ENCODE data around the gene SSBP3. TPM values are rescaled to one million over a fixed set of nuclear protein-coding genes. Genes with fewer than 3 reads are reported as not detected.

SSBP3 gene
- total RNA-seq, 4 donors from 2014 or later: 28.7 to 162 (median 37.0) TPM

DNA sequence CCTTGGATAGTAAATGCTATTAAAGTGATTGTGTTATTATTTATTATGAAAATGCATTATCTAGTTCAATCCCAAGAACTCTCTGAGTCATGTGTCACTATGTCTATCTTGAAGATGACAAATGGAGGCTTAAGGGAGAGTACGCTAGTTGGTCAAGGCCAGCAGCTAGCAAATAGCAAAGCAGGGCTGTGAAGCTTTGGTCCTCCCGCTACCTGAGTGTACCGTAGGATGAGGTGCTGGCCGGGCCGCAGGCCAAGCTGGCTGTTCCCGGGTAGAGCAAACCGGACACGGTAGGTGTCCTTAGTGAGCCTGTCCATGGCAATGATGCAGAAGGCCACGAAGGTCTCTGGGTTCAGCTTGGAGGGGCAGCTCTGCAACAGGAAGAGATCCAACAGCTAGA is 215.7 kb downstream of the SSBP3 start:
- H3K27me3 ChIP-seq: no peaks in the 10 kb centered on the region
- no peaks in the 10 kb centered on the region for H3K36me3 ChIP-seq
- no peak overlapping the region for H3K4me3 ChIP-seq
- in situ Hi-C loops (cut with MboI; ENCODE audit: low pct_ligation_motif_present in 1 of 4, low pct_unique_long_range_greater_than_20kb in 1 of 4, low sequenced_read_pairs in 3 of 4) (loop anchor here in 1 of 4 donors (25.0 kb wide), 1 partner anchor 197 kb away; no protein-coding TSS in a partner anchor), intact Hi-C loops (cut with DNase I; ENCODE audit: low total_unique reads) (no loop called here)
- TF ChIP-seq POLR2AphosphoS5 (IDR thresholded peaks at IDR 0.05): no peak
- TF ChIP-seq EP300 (IDR thresholded peaks at IDR 0.05; ENCODE audit: low read depth): no peak
- TF ChIP-seq POLR2A (IDR thresholded peaks at IDR 0.05): no peak
- TF ChIP-seq, protein P1, sequence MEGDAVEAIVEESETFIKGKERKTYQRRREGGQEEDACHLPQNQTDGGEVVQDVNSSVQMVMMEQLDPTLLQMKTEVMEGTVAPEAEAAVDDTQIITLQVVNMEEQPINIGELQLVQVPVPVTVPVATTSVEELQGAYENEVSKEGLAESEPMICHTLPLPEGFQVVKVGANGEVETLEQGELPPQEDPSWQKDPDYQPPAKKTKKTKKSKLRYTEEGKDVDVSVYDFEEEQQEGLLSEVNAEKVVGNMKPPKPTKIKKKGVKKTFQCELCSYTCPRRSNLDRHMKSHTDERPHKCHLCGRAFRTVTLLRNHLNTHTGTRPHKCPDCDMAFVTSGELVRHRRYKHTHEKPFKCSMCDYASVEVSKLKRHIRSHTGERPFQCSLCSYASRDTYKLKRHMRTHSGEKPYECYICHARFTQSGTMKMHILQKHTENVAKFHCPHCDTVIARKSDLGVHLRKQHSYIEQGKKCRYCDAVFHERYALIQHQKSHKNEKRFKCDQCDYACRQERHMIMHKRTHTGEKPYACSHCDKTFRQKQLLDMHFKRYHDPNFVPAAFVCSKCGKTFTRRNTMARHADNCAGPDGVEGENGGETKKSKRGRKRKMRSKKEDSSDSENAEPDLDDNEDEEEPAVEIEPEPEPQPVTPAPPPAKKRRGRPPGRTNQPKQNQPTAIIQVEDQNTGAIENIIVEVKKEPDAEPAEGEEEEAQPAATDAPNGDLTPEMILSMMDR (IDR thresholded peaks at IDR 0.05): no peak
- no peaks in the 10 kb centered on the region for H3K9me3 ChIP-seq
- WGBS, 2 donors (ENCODE audit: low coverage in 1 of 2): 83 to 93% methylated on average over 1 to 9 of the region's 9 CpGs
- no peak overlapping the region for H3K27ac ChIP-seq
- H3K4me1 ChIP-seq: no peaks in the 10 kb centered on the region
- no peak for DNase-seq

- H3K36me3 ChIP-seq: no peaks in the 10 kb centered on the region
- WGBS, 2 donors (ENCODE audit: low coverage in 1 of 2): 81% methylated on average over 1 of the region's 1 CpG; no CpG with 5 or more reads in 1 of the 2 donors
Measured at GRCh38 chr1:54188291-54188690, 217.9 kb downstream of the SSBP3 start.

DNA sequence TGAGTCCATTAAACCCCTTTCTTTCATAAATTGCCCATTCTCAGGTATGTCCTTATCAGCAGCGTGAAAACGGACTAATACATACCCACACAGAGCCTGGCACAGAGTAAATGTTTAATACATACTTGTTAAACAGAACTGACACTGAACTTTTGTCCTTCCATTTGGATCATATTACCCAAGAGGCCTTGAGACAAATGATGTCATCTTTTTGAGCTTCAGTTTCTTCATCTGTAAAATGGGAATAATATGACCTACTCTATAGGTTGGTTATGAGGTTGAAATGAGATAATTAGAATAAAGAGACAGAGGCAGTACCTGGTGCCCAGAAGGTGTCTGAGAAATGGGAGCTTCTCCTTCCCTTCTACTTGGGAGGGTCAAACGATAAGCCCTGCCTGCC is 220.1 kb downstream of the SSBP3 start:
- no peak overlapping the region for H3K27ac ChIP-seq
- in situ Hi-C loops (cut with MboI; ENCODE audit: low pct_ligation_motif_present in 1 of 4, low pct_unique_long_range_greater_than_20kb in 1 of 4, low sequenced_read_pairs in 3 of 4) (loop anchor here in 1 of 4 donors (25.0 kb wide), 1 partner anchor 201 kb away; no protein-coding TSS in a partner anchor), intact Hi-C loops (cut with DNase I; ENCODE audit: low total_unique reads) (no loop called here)
- H3K4me3 ChIP-seq: no peak overlapping the region
- no peaks in the 10 kb centered on the region for H3K4me1 ChIP-seq
- H3K9me3 ChIP-seq: no peaks in the 10 kb centered on the region
- WGBS, 2 donors (ENCODE audit: low coverage in 1 of 2): 94 to 96% methylated on average over 3 of the region's 3 CpGs
- no peak for DNase-seq
- no peaks in the 10 kb centered on the region for H3K27me3 ChIP-seq
- H3K36me3 ChIP-seq: no peaks in the 10 kb centered on the region
- TF ChIP-seq EP300 (IDR thresholded peaks at IDR 0.05; ENCODE audit: low read depth): no peak
- no peak for TF ChIP-seq POLR2A (IDR thresholded peaks at IDR 0.05)
- TF ChIP-seq, protein P1 (IDR thresholded peaks at IDR 0.05): no peak
- TF ChIP-seq POLR2AphosphoS5 (IDR thresholded peaks at IDR 0.05): no peak

More at GRCh38 chr1:54188291-54188690, 217.9 kb downstream of the SSBP3 start:
- DNase-seq: no peak
- TF ChIP-seq POLR2A (IDR thresholded peaks at IDR 0.05) (no peak), POLR2AphosphoS5 (IDR thresholded peaks at IDR 0.05) (no peak), EP300 (IDR thresholded peaks at IDR 0.05; ENCODE audit: low read depth) (no peak)
- TF ChIP-seq, protein P1 (IDR thresholded peaks at IDR 0.05): no peak
- Histone ChIP-seq H3K27me3 (no peaks in the 10 kb centered on the region), H3K4me1 (no peaks in the 10 kb centered on the region), H3K27ac (no peak overlapping the region), H3K4me3 (no peak overlapping the region), H3K9me3 (no peaks in the 10 kb centered on the region)
- intact Hi-C loops (cut with DNase I; ENCODE audit: low total_unique reads): no loop called here
- in situ Hi-C loops (cut with MboI; ENCODE audit: low pct_ligation_motif_present in 1 of 4, low pct_unique_long_range_greater_than_20kb in 1 of 4, low sequenced_read_pairs in 3 of 4): loop anchor here in 1 of 4 donors (25.0 kb wide), 1 partner anchor 199 kb away; no protein-coding TSS in a partner anchor

DNA sequence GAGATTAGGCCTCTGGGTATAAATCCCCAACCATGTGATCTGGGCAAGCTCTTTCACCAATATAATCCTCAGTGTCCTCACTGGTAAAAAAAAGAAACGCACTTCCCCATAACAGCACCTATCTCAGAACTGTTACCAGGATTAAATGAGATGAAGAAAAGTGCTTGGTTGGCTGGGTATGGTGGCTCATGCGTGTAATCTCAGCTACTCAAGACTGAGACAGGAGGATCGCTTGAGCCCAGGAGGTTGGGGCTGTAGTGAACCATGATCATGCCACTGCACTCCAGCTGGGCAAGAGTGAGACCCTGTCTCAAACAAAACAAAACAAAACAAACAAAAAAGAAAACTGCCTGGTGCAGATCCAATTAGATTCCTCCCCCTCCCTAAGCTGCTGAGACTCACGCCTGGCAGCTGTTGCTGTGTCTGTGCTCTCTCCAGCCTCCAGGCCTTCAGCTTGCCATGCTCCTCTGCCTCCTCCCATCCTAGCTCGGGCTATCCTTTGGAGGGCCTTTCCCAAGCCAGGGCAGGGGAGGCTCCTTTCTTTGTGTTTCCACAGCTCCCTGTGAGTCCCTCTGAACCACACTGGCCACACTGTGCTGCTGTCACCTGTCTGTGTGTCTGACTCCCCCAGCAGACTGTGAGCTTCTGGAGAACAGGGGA is 225.4 kb downstream of the SSBP3 start:
- H3K4me3 ChIP-seq: no peak overlapping the region
- H3K27me3 ChIP-seq: no peaks in the 10 kb centered on the region
- intact Hi-C loops (cut with DNase I; ENCODE audit: low total_unique reads) (no loop called here), in situ Hi-C loops (cut with MboI; ENCODE audit: low pct_ligation_motif_present in 1 of 4, low pct_unique_long_range_greater_than_20kb in 1 of 4, low sequenced_read_pairs in 3 of 4) (loop anchor here in 1 of 4 donors (25.0 kb wide), 1 partner anchor 206 kb away; no protein-coding TSS in a partner anchor)
- 86 to 90% methylated on average over 2 to 5 of the region's 5 CpGs for WGBS, 2 donors (ENCODE audit: low coverage in 1 of 2)
- no peak for DNase-seq
- no peaks in the 10 kb centered on the region for H3K9me3 ChIP-seq
- H3K36me3 ChIP-seq: no peaks in the 10 kb centered on the region
- no peak overlapping the region for H3K27ac ChIP-seq
- H3K4me1 ChIP-seq: no peaks in the 10 kb centered on the region
- TF ChIP-seq, protein P1 (IDR thresholded peaks at IDR 0.05): no peak
- no peak for TF ChIP-seq POLR2AphosphoS5 (IDR thresholded peaks at IDR 0.05)
- TF ChIP-seq EP300 (IDR thresholded peaks at IDR 0.05; ENCODE audit: low read depth): no peak
- no peak for TF ChIP-seq POLR2A (IDR thresholded peaks at IDR 0.05)
